ENCODE measurements around the gene ZBTB3.
"Not testable (repeated sequence)": the region's sequence is repeated elsewhere in the genome, so short reads cannot be mapped to it uniquely, and the experiment has no call there.

DNA sequence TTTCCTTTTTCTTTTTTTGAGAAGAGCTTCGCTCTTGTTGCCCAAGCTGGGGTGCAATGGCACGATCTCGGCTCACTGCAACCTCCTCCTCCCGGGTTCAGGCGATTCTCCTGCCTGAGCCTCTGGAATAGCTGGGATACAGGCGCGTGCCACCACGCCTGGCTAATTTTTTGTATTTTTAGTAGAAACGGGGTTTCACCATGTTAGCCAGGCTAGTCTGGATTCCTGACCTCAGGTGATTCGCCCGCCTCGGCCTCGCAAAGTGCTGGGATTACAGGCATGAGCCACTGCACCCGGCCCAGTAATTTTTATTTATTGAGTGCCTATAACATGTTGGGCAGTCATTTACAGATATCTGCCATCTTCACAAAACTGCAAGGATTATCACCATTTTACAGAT is 23.9 kb downstream of the ZBTB3 start:
- not testable (repeated sequence) for TF ChIP-seq POLR2AphosphoS5 (IDR thresholded peaks at IDR 0.05; ENCODE audit: insufficient read depth in 1 of 2, low read depth in 1 of 2)
- TF ChIP-seq, protein P1, sequence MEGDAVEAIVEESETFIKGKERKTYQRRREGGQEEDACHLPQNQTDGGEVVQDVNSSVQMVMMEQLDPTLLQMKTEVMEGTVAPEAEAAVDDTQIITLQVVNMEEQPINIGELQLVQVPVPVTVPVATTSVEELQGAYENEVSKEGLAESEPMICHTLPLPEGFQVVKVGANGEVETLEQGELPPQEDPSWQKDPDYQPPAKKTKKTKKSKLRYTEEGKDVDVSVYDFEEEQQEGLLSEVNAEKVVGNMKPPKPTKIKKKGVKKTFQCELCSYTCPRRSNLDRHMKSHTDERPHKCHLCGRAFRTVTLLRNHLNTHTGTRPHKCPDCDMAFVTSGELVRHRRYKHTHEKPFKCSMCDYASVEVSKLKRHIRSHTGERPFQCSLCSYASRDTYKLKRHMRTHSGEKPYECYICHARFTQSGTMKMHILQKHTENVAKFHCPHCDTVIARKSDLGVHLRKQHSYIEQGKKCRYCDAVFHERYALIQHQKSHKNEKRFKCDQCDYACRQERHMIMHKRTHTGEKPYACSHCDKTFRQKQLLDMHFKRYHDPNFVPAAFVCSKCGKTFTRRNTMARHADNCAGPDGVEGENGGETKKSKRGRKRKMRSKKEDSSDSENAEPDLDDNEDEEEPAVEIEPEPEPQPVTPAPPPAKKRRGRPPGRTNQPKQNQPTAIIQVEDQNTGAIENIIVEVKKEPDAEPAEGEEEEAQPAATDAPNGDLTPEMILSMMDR (IDR thresholded peaks at IDR 0.05), result not testable (repeated sequence)
